A549 (cell line): Measurements from ENCODE around the gene FBN3. TPM values are rescaled to one million over a fixed set of nuclear protein-coding genes. Genes with fewer than 3 reads are reported as not detected.

Experiments used
- ATAC-seq, 2 experiments: fragments of 200-7000 bp in 1 of 2; fragments of >200 bp in 1 of 2; cut with Nextera tagmentation in 1 of 2; cut with Tn5 transposase in 1 of 2; 3 replicates each; pipeline versions ENCODE4 v1.8.0 to v1.9.1; 2018 to 2020; ENCODE audit warnings: mild to moderate bottlenecking in 1 of 2, moderate library complexity in 1 of 2
- CTCF ChIA-PET: fragments of 300-600 bp; sonication (Branson Sonifier 250); formaldehyde crosslinking; extraction: SDS; loops from one replicate; lab custom pipeline; 2021; ENCODE audit warnings: antibody characterized with exemption, inconsistent platforms; lab: Yijun Ruan, JAX
- POLR2A ChIA-PET: fragments of 350-600 bp; formaldehyde crosslinking; extraction: SDS; loops from one replicate; lab custom pipeline; 2021; ENCODE audit warnings: antibody characterized with exemption, inconsistent platforms; lab: Yijun Ruan, JAX
- DNase-seq, 2 experiments: peaks; one replicate each; pipeline versions ENCODE4 v3.0.0 to v3.0.0-alpha.2; 2011 to 2016; ENCODE audit warnings: low read depth in 1 of 2, low spot score in 1 of 2
- FAIRE-seq: peaks from 2 replicates; lab custom pipeline; 2011; peaks lifted over from hg19 to GRCh38; lab: Jason Lieb, UNC
- H3K27ac ChIP-seq, 2 experiments: fragments of >200 bp; sonication (Bioruptor Twin); formaldehyde crosslinking; 3 replicates each; pipeline ENCODE4 v1.5.1; 2016 to 2017
- H3K4me1 ChIP-seq: fragments of >200 bp; sonication (Bioruptor Twin); formaldehyde crosslinking; 3 replicates; pipeline ENCODE4 v1.6.1; 2016
- H3K4me2 ChIP-seq: fragments of >200 bp; sonication (Bioruptor Twin); formaldehyde crosslinking; 3 replicates; pipeline ENCODE4 v1.6.1; 2016
- H3K4me3 ChIP-seq: fragments of >200 bp; sonication (Bioruptor Twin); formaldehyde crosslinking; 3 replicates; pipeline ENCODE4 v1.5.1; 2016
- H3K9me3 ChIP-seq: fragments of >200 bp; sonication (Bioruptor Twin); formaldehyde crosslinking; 3 replicates; pipeline ENCODE4 v1.6.1; 2016
- CBX2 ChIP-seq: fragments of 200-600 bp; sonication (generic); IDR thresholded peaks from 2 replicates; pipeline ENCODE4 v1.6.1; 2016; ENCODE audit warnings: low read depth, mild to moderate bottlenecking, borderline replicate concordance
- CHD4 ChIP-seq: fragments of 200-600 bp; sonication (generic); IDR thresholded peaks from 2 replicates; pipeline ENCODE4 v1.6.1; 2016; ENCODE audit warnings: antibody characterized with exemption, mild to moderate bottlenecking, borderline replicate concordance
- EHMT2 ChIP-seq: fragments of 200-600 bp; sonication (generic); IDR thresholded peaks from 2 replicates; pipeline ENCODE4 v1.6.1; 2016; ENCODE audit warnings: antibody characterized with exemption, low read depth, mild to moderate bottlenecking, moderate library complexity
- EP300 ChIP-seq, 2 experiments: fragments of >200 bp; sonication (Bioruptor Twin); formaldehyde crosslinking; IDR thresholded peaks; 2 replicates in 1 of 2; 3 replicates in 1 of 2; pipeline ENCODE4 v1.6.1; 2016 to 2017
- ESRRA ChIP-seq: fragments of 150-350 bp; IDR thresholded peaks from 2 replicates; pipeline ENCODE4 v1.6.1; 2014; ENCODE audit warnings: mild to moderate bottlenecking, low read length, borderline replicate concordance
- FOSB ChIP-seq: fragments of 250-450 bp; sonication (Bioruptor Pico); IDR thresholded peaks from 2 replicates; pipeline ENCODE4 v1.5.0; 2020; ENCODE audit warnings: mild to moderate bottlenecking, moderate library complexity
- FOXS1 ChIP-seq: fragments of 250-450 bp; sonication (Bioruptor Pico); IDR thresholded peaks from 2 replicates; pipeline ENCODE4 v1.5.0; 2020; ENCODE audit warnings: mild to moderate bottlenecking, moderate library complexity
- GATA3 ChIP-seq: IDR thresholded peaks from 2 replicates; pipeline ENCODE4 v1.6.1; 2012; ENCODE audit warnings: borderline replicate concordance
- HDAC2 ChIP-seq: fragments of 200-600 bp; sonication (generic); IDR thresholded peaks from 2 replicates; pipeline ENCODE4 v1.6.1; 2016
- HOXA7 ChIP-seq: fragments of 250-450 bp; sonication (Bioruptor Pico); IDR thresholded peaks from 2 replicates; pipeline ENCODE4 v1.5.0; 2020; ENCODE audit warnings: mild to moderate bottlenecking, moderate library complexity
- HOXB13 ChIP-seq: fragments of 250-450 bp; sonication (Bioruptor Pico); IDR thresholded peaks from 2 replicates; pipeline ENCODE4 v1.5.0; 2020; ENCODE audit warnings: low read depth, mild to moderate bottlenecking, moderate library complexity
- HOXB5 ChIP-seq: fragments of 250-450 bp; sonication (Bioruptor Pico); IDR thresholded peaks from 2 replicates; pipeline ENCODE4 v1.5.0; 2020; ENCODE audit warnings: mild to moderate bottlenecking, moderate library complexity
- MAZ ChIP-seq: fragments of 150-350 bp; IDR thresholded peaks from 2 replicates; pipeline ENCODE4 v1.6.1; 2014; ENCODE audit warnings: antibody characterized with exemption, low read depth, low read length, borderline replicate concordance
- NR3C1 ChIP-seq: fragments of >200 bp; sonication (Bioruptor Twin); formaldehyde crosslinking; IDR thresholded peaks from 3 replicates; pipeline ENCODE4 v1.6.1; 2017
- PHF8 ChIP-seq: fragments of 200-600 bp; sonication (generic); IDR thresholded peaks from 2 replicates; pipeline ENCODE4 v1.6.1; 2016; ENCODE audit warnings: low read depth, mild to moderate bottlenecking, antibody characterized with exemption, moderate library complexity, borderline replicate concordance
- POLR2A ChIP-seq: IDR thresholded peaks from 2 replicates; pipeline ENCODE4 v1.6.1; 2012; ENCODE audit warnings: mild to moderate bottlenecking, low read length
- RFX5 ChIP-seq: fragments of 450-650 bp; IDR thresholded peaks from 2 replicates; pipeline ENCODE4 v1.7.1; 2014; ENCODE audit warnings: antibody characterized with exemption, mild to moderate bottlenecking, moderate library complexity
- TFCP2L1 ChIP-seq: fragments of 250-450 bp; sonication (Bioruptor Pico); IDR thresholded peaks from 2 replicates; pipeline ENCODE4 v1.5.0; 2021; ENCODE audit warnings: mild to moderate bottlenecking
- TP53 ChIP-seq: fragments of 250-450 bp; sonication (Bioruptor Pico); IDR thresholded peaks from 2 replicates; pipeline ENCODE4 v1.5.0; 2021; ENCODE audit warnings: mild to moderate bottlenecking, moderate library complexity
- ZC3H11A ChIP-seq: fragments of 450-650 bp; IDR thresholded peaks from 2 replicates; pipeline ENCODE4 v1.6.1; 2014; ENCODE audit warnings: antibody characterized with exemption, mild to moderate bottlenecking
- WGBS: methylation state at CpG from one replicate; pipeline ENCODE4 v1.1.6; 2017; ENCODE audit errors: missing lambda C conversion rate; 5-methylcytosine and 5-hydroxymethylcytosine counted together
- polyA plus RNA-seq, 4 experiments: library from polyadenylated mRNA; depleted of rRNA in 3 of 4; stranded (reverse); fragments of >200 nt; fragmentation: RNase III in 1 of 4; extraction: RNeasy Plus Mini Kit Qiagen cat#74134 plus additional on column Dnase treatment in 1 of 4; gene quantifications; 2 replicates in 3 of 4; 3 replicates in 1 of 4; pipeline ENCODE4 v1.2.3, GENCODE V29; 2011 to 2017
- TF ChIP-seq, protein P1 (sequence below): fragments of >200 bp; sonication (Bioruptor Twin); formaldehyde crosslinking; IDR thresholded peaks from 3 replicates; pipeline ENCODE4 v1.6.1; 2016
- TF ChIP-seq, protein P2 (sequence below): fragments of >200 bp; sonication (Bioruptor Twin); formaldehyde crosslinking; IDR thresholded peaks from 3 replicates; pipeline ENCODE4 v1.5.1; 2016

FBN3 gene
- polyA plus RNA-seq, 2 of the 4 experiments (the other 2 are of a cell fraction) = not detected

DNA sequence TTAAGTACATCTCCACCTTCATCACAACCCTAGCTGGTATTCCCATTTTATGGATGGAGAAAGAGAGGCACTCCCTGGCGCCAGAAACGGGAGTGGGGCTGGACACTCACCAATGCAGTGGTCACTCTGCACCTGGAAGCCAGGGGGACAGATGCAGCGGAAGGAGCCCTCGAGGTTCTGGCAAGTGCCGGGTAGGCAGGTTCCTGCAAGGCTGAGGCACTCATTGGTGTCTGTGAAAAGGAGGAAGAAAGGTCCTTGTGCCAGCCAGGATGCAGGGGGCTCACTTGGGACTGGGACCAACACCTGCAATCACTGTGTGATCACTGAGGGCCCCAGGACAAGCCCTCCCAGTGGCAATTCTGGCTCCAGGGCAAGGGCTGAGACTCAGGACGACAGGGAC, 55.1 kb downstream of the FBN3 start:
- CTCF ChIA-PET = no interaction called here
- H3K4me1 ChIP-seq = no peaks in the 10 kb centered on the region
- no peak for TF ChIP-seq RFX5
- TF ChIP-seq HDAC2 = no peak
- TF ChIP-seq ESRRA = no peak
- no peak for TF ChIP-seq GATA3
- TF ChIP-seq CHD4 = no peak
- DNase-seq (no peak), ATAC-seq (no peak), FAIRE-seq (no peak)
- peaks cover 18% of the 10 kb centered on the region; the same call in 2 of the 3 replicates for H3K9me3 ChIP-seq
- no peak overlapping the region for H3K4me3 ChIP-seq
- no peak overlapping the region for H3K27ac ChIP-seq
- no peak overlapping the region for H3K4me2 ChIP-seq
- 34% methylated on average over 5 of the region's 6 CpGs for WGBS
- POLR2A ChIA-PET = no interaction called here

DNA sequence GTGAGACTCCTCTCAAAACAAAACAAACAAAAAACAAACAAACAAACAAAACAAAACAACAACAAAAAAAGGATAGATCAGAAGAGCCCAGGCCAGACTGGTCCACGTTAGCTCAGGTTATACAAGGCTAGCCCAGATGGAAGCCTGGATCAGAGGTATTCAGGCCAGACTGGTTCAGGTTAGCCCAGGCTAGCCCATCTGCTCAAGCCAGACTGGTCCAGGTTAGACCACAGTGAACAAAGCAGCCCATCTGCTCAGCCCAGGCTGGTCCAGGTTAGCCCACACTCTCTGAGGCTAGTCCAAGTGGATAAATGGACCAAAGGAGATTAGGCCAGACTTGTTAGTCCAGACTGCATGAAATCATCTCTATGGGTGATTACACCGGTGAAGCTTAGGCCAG, 55.7 kb downstream of the FBN3 start:
- FAIRE-seq (no peak), DNase-seq (no peak), ATAC-seq (no peak)
- ChIA-PET POLR2A (no interaction called here), CTCF (no interaction called here)
- no peaks in the 10 kb centered on the region for H3K4me1 ChIP-seq
- 71% methylated on average over 2 of the region's 2 CpGs for WGBS
- TF ChIP-seq POLR2A (no peak), CHD4 (no peak), HOXB5 (no peak), NR3C1 (no peak), CBX2 (no peak), EP300 (IDR thresholded peaks at IDR 0.05) (no peak), FOXS1 (CRISPR knock-in tag) (no peak), HOXB13 (CRISPR knock-in tag) (no peak), FOSB (no peak), HOXA7 (no peak), EHMT2 (no peak), ZC3H11A (no peak), MAZ (no peak), TP53 (no peak)
- TF ChIP-seq, protein P1, sequence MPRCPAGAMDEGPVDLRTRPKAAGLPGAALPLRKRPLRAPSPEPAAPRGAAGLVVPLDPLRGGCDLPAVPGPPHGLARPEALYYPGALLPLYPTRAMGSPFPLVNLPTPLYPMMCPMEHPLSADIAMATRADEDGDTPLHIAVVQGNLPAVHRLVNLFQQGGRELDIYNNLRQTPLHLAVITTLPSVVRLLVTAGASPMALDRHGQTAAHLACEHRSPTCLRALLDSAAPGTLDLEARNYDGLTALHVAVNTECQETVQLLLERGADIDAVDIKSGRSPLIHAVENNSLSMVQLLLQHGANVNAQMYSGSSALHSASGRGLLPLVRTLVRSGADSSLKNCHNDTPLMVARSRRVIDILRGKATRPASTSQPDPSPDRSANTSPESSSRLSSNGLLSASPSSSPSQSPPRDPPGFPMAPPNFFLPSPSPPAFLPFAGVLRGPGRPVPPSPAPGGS = no peak
- no peak overlapping the region for H3K27ac ChIP-seq
- H3K4me3 ChIP-seq = no peak overlapping the region
- H3K9me3 ChIP-seq = peaks cover 18% of the 10 kb centered on the region; the same call in 2 of the 3 replicates
- no peak overlapping the region for H3K4me2 ChIP-seq

GRCh38 chr19:8090950-8091349, 58.4 kb downstream of the FBN3 start:
- no peak for ATAC-seq
- ChIA-PET CTCF (interaction anchor here (0.6 kb wide), 1 partner anchor 39 kb away, joined by 3 read pairs; no protein-coding TSS in a partner anchor), POLR2A (no interaction called here)
- H3K9me3 ChIP-seq = peaks cover 9% of the 10 kb centered on the region; the same call in 2 of the 3 replicates
- 63% methylated on average over 2 of the region's 2 CpGs for WGBS
- no peak overlapping the region for H3K4me3 ChIP-seq
- no peak for DNase-seq
- peaks cover 7% of the 10 kb centered on the region; the same call in 1 of the 3 replicates for H3K4me1 ChIP-seq
- TF ChIP-seq PHF8 (no peak), TFCP2L1 (CRISPR knock-in tag) (no peak)
- TF ChIP-seq, protein P2, sequence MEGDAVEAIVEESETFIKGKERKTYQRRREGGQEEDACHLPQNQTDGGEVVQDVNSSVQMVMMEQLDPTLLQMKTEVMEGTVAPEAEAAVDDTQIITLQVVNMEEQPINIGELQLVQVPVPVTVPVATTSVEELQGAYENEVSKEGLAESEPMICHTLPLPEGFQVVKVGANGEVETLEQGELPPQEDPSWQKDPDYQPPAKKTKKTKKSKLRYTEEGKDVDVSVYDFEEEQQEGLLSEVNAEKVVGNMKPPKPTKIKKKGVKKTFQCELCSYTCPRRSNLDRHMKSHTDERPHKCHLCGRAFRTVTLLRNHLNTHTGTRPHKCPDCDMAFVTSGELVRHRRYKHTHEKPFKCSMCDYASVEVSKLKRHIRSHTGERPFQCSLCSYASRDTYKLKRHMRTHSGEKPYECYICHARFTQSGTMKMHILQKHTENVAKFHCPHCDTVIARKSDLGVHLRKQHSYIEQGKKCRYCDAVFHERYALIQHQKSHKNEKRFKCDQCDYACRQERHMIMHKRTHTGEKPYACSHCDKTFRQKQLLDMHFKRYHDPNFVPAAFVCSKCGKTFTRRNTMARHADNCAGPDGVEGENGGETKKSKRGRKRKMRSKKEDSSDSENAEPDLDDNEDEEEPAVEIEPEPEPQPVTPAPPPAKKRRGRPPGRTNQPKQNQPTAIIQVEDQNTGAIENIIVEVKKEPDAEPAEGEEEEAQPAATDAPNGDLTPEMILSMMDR = no peak
- H3K4me2 ChIP-seq = no peak overlapping the region
- no peak for FAIRE-seq
- no peak overlapping the region for H3K27ac ChIP-seq
